Suppressor macrophage (primary cell): Measurements from ENCODE around the gene OSM.

Source experiments
- DNase-seq, 4 experiments: peaks; one replicate each; pipeline ENCODE4 v3.0.0-alpha.2; 2020 to 2022
- total RNA-seq, 17 experiments: gene quantifications; one replicate each; lab custom pipeline; 2026; ENCODE audit warnings: mixed read lengths in 6 of 17, inconsistent platforms in 3 of 17; lab: John Stamatoyannopoulos, UW

Gene OSM
- 0.35 to 25.7 (median 8.7) reads per million in 17 experiments for total RNA-seq

DNA sequence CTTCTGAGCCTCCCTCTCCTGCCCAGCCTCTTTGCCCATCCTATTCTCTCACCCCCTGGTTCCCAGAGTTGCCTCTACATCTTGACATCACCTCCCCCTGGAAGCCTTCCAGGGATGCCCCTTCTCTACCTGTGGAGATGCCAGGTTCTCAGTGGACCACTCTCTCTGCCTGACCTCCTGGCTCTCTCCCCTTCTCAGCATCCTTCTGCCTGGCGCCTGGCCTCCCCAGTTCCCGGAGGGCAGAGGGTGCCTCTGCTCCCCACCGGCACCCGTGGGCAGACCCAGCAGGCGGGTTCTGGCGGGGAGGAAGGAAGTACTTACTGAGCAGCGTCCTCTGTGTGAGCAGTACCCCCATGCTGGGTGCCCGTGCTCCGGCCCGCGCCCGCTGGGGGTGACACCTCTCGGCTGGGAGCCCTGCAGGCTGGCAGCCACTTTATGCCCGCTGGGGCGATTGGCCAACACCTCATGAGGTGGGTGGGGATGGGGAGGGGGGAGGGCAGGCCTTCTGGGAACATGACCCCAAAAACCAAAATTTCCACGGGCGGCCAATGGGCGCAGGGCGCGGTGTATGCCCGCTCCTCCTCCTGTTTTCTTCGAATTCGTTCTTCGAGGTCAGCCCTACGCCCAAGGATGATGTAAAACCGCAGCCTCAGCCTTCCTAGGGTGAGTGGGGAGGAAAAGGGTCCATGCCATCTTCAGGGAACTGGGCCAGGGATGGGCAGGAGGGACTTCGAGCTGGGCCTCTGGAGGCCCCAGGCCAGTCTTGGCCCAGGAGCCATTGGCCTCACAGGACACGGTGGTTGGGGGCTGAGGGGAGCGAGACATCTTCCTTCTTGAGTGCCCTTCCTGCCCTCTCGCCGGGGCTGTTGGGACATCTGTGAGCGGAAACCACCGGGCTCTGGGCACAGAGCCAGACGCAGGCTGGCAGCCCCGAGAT lies at the start of gene OSM:
Gene OSM, minus strand, starts transcription at position 407 of the 937 bp plus-strand sequence. Its CDS starts 52 bp downstream, at position 355.
- peak; percentile 89 to 94 (median 92) for DNase-seq

DNA sequence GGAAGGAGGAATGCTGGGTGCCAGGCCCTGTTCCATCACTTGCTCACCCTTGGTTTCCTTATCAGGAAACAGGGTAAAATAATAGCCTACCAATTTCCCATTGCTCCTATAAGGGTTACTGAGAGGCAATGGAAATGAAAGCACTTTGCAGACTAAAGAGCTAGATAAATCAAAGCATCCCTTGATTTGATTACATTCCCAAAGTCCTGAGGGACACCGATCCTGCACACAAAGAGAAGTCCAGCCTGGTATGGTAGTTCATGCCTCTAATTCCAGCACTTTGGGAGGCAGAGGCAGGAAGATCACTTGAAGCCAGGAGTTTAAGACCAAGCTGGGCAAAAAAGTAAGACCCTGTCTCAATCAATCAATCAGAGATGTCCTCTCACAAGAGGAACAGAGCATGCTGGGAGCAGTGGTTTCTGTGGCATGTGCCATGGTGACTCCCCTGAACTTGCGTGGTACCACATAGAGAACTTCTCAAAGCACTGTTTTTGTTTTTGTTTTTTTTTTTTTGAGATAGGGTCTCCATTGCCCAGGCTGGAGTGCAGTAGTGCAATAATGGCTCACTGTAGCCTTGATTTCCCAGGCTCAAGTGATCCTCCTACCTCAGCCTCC lies 49.4 kb upstream of the OSM start:
- no peak for DNase-seq

DNA sequence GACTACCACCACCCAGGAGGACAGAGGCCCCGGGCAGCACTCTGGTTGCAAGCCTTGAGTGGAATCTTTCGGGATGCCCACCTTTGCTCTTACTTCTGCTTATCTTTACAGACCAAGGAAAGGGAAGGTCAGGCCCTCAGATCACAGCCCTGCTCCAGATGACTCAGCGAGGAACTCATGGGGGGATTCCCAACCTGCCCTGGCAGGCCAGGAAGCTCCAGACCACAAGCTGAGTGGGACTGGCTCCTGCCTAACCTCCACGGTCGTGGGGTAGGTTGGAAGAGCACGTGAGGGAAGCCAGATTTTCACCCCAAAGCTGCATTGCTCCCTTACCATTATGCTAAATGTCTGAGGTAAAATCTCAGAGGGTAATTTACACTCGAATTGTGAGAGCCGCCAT lies 48.3 kb upstream of the OSM start:
- peak; percentile 44 to 74 (median 67) for DNase-seq

DNA sequence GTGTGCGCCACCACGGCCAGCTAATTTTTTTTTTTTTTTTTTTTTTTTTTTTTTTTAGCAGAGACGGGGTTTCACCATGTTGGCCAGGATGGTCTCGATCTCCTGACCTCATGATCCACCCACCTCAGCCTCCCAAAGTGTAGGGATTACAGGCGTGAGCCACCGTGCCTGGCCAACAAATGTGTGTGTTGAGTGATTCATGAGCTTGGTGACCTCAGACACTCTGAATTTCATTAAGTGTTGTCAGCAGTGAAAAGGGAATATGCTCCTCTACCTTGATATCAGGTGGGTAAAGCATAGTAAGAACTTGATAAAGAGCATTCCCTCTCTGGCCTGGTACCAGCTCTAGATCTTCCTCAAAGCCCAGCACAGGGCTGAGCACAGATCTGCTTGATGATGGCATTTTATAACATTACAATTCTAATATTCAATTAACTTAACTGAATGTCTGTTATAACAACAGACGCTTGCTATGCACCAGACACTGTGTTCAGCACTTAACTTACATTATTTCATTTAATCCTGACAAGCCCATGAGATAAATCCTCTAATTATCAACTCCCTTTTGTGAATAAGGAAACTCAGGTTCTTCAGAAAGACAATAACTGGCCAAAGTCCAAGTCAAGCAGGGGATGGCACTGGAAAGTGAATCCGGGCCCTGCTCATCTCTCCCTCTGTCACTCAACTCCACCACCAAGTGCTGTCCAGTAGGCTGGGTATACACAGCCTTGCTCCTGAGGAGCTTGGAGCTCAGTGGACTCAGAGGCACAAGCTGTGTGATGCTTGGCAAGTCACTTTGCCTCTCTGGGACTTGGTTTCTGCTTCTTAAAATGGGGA lies 47.1 kb upstream of the OSM start:
- no peak for DNase-seq

DNA sequence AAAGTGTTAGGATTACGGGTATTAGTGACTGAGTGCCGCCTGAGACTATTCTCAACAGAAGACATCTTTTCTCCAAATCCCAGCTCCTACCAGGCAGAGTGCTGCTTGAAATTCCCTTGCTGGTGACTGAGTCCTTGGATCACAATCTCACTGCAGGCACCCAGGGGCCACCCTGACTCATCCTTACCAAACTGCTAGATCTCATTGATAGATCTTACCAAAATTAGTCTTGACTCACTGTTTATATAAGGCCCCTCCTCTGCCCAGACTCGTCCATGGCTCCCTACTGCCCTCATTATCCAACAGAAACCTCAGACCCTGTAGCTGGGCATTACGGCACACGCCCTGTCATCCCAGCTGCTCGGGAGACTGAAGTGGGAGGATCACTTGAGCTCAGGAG lies 45.4 kb upstream of the OSM start:
- DNase-seq, result peak in 2 of 4 experiments; percentile 34 to 36

DNA sequence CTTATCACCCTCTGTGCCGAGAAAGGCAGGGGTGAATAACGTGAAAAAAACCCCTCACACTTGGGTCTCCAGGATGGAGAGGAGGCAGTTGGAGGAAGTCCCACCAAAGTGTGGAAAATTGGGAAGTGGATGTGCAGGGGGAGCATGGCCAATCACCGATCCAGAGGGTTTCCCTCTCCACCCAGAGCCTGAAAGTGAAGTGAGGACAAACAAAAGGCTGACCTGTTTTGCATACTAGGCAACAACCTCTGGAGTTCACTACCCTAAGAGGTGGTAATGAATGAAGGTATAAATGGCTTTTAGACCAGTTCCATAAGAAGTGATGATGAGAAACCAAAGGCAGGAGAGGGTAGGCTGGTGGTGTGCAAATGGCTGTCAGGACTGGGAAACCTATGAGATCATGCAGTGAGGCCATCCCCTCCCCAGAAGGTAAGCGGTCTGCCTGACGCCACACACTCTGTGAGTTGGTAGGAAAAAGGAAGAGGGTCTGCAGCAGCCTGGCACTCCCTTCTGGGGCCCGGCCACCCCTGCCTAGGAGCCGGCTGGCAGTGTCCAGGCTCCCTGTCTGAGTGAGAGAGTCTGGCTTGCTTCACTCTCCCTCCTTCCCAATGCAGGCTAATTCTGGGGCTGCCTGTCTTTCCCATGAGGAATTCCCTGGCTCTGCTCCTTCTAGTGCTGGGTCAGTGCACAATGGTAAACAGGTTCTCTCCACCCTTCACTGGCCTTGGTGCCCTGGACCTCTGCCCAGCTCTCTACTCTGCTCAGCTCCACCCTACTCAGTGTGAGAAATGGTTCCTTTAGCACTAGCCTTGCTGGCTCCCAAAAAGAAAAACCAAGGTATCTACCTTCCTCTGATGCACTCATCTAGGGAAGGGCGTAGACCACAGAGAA lies 44.5 kb upstream of the OSM start:
- no peak for DNase-seq

DNA sequence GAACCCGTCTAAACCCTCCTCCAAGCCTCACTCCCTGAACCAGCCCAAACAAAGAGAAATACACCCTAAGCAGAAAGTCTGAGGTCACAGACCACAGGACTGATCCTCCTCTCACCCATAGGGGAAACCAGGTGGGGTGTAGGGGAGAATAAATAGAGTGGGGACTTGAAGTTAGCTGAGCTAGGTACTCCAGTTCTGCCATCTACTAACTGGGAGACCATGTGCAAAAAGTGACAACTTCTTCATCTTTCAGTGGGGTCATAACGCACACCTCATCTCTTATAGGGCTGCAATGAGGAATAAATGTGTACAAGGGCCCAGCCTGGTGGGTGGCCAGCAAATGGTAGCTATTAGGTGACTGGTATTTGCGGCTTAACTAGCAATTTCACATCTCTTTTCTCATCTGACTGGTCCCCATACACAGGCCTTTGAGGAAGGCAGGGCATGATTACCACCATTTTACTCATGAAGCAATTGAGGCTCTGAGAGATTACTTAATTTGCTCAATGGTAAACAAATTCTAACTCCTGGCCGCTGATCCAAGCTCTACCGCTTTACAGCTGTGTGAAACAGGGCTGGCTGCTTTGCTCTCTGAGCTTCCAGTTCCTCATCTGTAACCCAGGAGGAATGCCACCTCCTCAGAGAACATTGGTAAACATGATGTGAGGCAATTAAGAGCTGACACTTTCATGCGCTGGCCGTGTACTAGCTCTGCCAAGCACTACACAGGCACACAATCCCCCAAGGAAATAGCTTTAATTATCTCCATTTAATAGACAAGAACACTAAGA lies 43.5 kb upstream of the OSM start:
- DNase-seq, result peak; percentile 81 to 93 (median 88)

DNA sequence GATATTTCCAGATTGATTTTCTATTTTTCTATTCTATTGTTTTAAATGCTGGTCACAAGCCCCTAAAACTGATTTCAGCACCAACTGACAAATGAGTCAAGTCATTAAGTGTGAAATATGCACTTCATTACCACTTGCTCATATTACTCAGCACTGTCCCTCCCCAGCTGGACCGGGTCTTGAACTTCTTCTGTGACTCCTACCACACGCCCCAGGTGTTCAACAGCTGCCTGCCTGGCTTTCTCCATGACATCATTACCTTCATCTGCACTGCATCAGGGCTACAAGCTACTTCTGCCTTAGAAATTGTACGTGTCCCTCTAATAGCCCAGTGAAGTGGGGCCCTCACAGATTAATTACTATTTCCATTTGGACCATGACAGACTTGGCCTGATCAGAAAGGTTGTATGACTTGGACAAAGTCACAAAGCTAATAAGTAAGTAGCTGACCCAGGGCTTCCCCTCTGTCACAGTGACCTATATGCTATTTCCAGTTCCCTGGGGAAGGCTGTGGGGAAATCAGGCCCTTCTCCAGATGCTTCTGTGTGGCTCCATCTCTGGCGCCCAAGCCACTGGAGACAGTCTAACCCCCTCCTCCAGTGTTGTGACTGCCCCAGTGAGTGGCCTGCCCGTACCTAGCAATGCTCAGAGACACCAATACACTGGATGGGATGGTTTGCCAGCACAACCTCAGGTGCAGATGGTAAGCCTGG lies 42.0 kb upstream of the OSM start:
- DNase-seq, result peak in 2 of 4 experiments; percentile 40 to 43

DNA sequence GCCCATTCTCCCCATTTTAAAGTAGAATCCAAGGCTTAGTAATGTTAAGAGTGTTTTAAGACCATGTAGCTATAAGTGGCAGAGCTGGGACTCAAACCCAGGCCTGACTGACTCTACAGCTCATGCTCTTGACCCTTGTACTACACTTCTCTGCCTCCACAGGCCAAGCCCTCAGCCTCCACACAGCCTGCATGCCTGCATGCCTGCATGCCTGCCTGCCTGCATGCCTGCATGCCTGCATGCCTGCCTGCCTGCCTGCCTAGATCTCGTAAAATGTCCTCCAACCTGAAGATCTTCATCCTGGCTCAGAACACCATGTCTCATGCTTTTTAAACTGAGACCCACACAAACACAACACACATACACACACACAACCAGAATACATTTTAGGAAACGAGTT lies 41.4 kb upstream of the OSM start:
- no peak for DNase-seq

DNA sequence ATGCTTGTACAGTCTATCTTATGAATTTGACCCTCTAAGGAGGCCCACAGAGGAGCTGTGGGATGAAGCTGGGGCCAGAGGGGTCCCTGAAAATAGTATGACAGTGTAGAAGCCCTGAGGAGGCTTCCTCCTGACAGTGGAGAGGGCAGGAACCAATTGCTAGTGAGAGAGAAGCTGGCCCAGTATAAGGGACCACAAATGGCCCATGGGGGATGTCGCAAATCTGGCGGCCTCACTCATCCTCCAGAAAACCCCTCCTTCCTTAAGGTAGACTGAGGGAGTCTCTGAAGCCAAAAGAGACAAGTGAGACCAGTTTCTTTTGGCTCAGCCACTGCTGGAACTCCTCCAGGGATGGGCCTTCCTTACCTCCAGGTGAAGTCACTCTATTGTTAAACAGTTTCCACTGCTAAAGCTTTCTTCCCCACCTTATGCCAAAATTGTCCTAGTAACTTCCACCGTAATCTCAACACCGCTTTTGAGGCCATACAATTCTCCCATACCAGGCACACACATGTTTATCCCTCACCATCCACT lies 40.5 kb upstream of the OSM start:
- DNase-seq, result no peak

DNA sequence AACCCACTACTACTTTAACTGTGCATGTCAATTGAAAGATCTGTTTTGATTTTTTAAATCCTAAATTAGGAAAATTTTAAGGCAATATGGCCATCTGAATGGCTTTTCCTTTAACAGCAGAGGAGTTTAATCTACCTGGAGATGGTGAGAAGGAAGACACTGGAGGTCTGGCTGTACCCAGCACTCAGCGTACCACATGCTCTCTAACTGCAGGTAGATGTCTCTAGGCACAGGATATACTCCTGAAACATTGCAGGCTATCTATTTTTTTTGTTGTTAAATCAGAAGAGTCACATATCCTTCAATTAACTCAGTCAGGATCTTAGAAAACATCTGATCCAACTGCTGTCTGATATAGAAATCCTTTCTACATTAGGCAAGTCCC lies 40.0 kb upstream of the OSM start:
- DNase-seq, result no peak

DNA sequence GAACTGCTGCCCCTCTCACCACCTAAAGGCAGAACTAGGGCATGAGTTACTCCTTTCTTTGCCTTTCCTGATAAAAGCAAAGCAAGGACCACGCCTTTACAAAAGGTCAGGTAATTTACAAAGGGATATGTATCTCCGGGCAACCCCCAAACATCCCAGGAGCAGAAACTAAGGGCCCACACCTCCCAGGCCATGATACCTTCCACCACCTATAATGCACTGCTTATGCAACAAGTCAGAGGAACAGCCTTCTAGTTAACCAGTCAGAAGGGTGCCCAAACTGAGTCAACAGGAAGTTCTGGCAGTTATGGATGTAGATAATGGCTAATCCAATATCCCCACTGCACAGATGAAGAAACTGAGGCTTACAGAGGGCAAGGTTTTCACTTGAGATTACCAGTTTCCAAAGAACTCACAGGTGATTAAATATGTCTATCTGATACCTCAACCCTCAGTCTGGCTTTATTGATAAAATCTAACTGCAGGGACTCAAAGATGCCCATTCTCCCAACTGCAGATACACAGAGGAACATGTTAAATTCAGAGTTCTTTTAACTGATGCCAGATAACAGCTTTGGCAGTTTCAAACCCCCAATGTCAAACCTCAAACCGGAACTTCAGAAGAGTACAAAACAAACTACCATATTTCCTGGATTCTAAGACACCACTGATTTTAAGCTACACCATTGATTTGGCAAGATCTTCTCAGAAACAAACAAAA lies 39.4 kb upstream of the OSM start:
- DNase-seq, result no peak

DNA sequence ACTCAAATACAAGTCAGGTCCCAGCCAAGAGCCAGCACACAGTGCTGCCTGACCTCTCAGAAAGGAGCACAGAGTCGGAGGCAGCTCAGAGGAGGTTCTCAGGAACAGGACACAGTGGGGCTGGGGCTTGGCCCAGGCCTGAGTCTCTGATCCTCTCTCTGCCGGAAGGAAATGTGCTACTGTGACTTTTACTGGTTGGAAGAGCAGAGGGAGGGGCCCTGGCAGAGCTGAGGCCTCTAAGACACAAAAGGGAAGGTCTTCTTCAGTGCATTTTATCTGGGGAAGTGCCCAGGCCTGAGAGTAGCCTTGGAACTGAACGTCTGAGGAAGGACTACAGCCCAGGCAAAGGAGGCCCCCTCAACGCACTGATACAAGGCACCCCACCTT lies 38.9 kb upstream of the OSM start:
- DNase-seq, result peak; percentile 71 to 83 (median 80)

DNA sequence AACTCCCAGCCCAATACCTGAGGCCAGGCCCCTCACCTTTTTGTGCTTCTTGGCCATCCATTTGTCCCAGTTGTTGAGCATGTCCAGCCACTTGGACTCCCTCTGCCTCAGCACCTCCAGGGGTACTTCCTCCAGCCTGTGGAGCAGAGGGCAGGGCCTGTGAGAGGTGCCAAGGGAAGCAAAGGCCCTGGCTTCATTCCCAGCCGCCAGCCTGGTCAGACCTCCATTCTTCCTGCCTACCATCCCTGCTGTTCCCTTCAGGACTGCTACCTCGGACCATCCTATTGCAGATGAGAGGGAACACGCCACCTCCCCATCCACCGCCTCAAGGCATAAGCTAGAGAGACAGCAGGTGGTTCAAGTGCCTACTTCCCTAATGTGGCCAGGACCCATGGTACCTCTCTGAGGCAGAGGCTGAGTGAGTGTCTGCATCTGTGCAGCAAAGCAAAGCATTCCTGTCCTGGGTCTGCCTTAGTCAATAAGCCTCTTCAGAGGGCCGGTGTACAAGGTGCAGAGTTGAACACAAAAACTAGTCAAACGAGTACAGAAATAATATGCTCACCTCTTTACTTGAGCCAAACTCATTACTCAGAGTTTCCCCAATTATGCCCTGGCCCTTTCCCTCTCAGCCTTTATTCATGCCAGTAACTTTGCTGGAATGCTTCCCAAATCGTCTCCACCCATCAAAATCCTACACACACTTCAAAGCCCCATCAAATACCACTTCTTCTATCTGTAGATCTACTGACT lies 38.0 kb upstream of the OSM start:
- no peak for DNase-seq

DNA sequence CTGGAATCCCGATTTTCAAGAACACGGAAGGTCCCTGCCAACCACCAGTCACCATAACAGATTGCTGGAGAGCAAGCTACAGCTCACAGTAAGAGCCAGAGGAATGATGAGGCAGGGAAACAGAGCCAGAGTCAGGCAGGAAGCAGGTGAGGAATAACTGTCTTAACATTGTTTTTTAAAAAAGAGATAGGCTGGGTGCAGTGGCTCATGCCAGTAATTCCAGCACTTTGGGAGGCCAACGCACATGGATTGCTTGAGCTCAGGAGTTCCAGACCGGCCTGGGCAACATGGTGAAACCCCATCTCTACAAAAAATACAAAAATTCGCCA lies 36.1 kb upstream of the OSM start:
- DNase-seq, result no peak

DNA sequence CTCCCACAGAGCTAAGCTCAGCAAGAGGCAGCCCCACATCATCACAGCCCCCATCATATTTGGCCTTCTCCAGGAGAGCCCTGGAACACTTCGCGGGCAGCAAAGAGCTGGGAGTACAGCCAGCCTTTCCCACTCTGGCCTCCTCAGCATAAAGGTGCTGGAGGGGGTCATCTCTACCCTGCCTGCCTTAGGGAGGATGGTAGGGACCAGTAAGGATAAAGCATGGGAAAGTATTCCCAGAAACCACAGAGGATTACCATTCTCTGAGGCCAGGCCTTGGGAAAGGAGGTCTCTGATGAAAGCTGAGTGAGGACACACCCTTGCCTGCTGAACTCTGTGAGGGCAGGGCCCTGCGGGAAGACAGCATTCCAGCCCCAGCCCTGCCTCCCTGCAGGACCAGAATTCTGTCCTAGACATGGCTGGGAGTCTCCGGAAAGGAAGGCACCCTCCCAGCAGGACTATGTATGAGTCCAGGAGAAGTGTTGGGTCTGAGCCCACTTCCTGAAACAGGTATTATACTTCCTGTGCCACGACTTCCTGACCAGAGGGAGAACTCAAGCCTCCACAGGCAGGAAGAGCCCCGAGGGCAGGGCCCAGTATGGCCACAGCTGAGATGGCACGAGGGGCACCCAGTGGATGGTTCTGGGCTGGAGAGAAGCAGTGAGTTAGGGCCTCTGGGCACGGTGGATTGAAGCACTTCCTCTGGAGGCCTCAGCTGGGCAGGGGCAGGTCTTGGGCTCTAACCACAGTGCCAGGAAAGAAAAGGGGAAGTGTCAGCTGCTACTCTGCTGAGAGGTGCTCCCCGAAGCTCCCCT lies 35.6 kb upstream of the OSM start:
- DNase-seq, result peak; percentile 85 to 90 (median 90)

DNA sequence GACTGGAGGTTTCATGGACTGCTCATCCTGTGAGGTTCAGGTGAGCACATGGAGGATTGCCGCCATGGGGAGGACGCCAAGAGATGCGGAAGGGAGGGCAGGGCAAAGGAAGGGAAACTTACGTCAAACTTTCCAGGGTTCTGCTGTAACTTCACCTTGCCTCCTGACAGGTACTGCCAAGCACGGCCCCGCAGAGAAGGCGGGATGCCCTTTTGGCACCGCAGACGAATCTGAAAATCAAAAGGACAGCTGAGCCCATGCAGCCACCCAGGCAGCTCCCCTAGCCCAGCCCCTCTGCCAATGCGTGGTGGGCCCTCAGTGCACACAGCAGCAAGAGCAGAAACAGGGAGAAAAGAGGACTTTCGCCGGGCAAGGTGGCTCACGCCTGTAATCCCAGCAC lies 32.7 kb upstream of the OSM start:
- DNase-seq, result no peak
